GM12891 (cell line): ENCODE measurements around the gene GGT6.
"Not testable (repeated sequence)": the region's sequence is repeated elsewhere in the genome, so short reads cannot be mapped to it uniquely, and the experiment has no call there.

Source experiments
- DNase-seq: peaks from one replicate; pipeline ENCODE4 v3.0.0; 2011; ENCODE audit warnings: low spot score; ENCODE audit not compliant: insufficient read length
- FAIRE-seq: peaks from 2 replicates; lab custom pipeline; 2011; peaks lifted over from hg19 to GRCh38; lab: Jason Lieb, UNC
- PAX5 ChIP-seq: IDR thresholded peaks from 2 replicates; pipeline ENCODE4 v1.6.1; 2011; ENCODE audit warnings: low read length, moderate library complexity, mild to moderate bottlenecking; ENCODE audit not compliant: insufficient read depth, severe bottlenecking
- POLR2A ChIP-seq: IDR thresholded peaks from 2 replicates; pipeline ENCODE4 v1.6.1; 2011; ENCODE audit warnings: low read depth, low read length, control low read depth
- POLR2AphosphoS5 ChIP-seq: IDR thresholded peaks from 2 replicates; pipeline ENCODE4 v1.6.1; 2011; ENCODE audit warnings: low read depth, low read length, control low read depth
- POU2F2 ChIP-seq: IDR thresholded peaks from 2 replicates; pipeline ENCODE4 v1.6.1; 2011; ENCODE audit warnings: low read depth, mild to moderate bottlenecking, control low read depth, low read length, moderate library complexity
- SPI1 ChIP-seq: IDR thresholded peaks from 2 replicates; pipeline ENCODE4 v1.6.1; 2011; ENCODE audit warnings: low read depth, low read length, control low read depth
- TAF1 ChIP-seq: IDR thresholded peaks from 2 replicates; pipeline ENCODE4 v1.6.1; 2011; ENCODE audit warnings: low read depth, low read length, control low read depth

The GGT6 gene

DNA sequence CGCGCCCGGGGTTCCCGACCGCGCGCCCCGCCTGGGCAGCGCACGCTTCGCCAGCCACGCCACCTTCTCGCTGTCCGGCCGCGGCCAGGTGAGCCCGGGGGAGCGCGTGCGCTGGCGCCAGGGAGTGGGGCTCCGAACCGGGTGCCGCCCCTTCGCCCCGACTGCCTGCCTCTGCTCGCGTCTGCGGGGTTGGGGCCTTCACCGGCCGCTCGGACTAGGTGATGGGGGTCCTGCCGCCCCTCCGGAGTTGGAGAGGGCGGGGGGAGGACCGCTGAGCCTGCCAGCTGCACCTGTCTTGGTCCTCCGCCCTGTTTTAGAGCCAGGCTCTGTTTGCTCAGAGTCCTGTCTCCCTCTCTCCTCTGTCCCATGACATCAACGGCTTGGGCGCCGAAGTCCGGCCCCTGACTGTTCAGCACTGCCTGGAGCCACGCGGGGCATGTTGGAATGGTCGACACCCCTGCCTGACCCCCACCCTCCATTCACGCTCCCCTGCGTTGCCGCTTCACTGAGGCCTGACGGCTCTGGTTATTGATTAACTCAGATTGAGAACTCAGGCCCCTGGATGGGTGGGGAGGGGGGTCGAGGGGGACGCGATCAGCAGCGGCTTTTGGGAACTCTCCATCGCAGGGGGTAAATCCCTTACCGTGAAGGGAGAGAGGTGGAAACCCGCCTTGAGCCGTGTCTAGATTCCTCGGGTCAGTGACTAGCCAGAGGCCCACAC is 24.7 kb upstream of the GGT6 start:
- FAIRE-seq (no peak), DNase-seq (no peak)
- TF ChIP-seq POLR2AphosphoS5: no peak
- no peak for TF ChIP-seq PAX5

DNA sequence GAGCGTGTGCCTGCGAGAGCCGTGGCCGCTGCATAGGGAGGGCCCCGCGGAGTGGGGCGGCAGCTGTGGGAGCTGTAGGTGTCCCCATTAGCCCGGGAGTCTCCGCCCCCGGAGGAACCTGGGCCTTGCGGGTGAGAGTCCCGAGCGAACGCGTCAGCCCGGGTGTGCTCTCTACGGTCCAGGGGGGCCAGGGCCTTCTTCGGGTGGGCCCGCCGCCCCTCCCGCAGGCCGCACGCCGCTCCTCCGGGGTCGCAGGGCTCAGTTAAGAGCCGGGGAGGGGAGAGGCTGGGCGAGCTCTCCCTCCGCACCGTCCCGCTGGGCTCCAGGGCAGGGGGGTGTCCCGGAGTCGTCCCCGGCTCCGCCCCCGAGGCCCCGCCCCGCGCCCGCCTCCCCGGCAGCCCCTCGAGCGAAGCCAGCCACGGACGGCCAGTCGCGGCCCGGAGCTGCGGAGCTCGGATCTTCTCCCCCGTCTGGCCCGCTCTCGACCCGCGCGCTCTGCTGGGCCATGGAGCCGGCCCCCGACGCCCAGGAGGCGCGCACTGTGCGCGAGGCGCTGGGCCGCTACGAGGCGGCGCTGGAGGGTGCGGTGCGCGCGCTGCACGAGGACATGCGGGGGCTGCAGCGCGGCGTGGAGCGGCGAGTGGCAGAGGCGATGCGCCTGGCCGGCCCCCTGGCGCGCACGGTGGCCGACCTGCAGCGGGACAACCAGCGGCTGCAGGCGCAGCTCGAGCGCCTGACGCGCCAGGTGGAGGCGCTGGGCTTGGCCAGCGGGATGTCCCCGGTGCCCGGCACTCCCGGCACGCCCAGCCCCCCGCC is 23.9 kb upstream of the GGT6 start, which contains the start of gene SMTNL2:
Gene SMTNL2, plus strand, starts transcription at position 429 of the 816 bp plus-strand sequence. Its CDS starts 77 bp downstream, at position 506.
- no peak for TF ChIP-seq POLR2A
- no peak for DNase-seq
- FAIRE-seq: no peak

DNA sequence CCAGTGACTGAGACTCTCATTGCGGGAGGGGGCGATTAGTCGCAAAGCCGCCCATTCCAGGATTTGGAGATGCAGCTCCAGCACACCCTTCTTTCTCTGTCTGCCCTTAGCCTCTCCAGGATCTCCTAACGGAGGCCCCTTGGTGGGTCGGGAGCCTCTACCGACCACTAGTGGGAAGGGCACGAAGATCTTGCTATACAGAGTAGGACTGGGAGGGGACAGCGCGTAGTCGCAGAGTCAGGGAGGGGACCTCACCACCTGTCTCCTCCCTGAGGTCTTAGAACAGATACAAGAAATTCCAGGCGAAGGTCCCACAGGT is 23.4 kb upstream of the GGT6 start:
- no peak for TF ChIP-seq POLR2AphosphoS5
- TF ChIP-seq POLR2A: no peak
- no peak for TF ChIP-seq SPI1
- TF ChIP-seq PAX5: no peak
- no peak for DNase-seq
- no peak for FAIRE-seq

DNA sequence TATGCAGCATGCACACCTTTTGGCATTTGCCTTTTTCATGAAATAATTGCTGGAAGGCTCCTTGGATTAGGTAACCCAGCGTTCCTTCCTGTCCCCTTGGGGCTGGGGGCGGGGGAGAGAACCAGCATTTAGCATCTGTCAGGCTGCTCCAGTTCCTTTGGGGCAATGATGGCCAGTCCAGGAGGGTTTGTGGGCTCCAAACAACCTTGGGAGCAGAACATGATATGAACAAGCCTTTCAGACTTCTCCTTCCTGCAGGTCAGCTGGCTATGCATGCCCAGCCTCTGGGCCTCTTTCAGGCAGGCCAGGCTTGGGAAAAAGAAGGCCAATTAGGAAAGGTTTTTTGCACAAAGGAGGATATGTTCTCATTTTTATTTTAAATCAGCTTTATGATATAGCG is 22.8 kb upstream of the GGT6 start:
- no peak for FAIRE-seq
- DNase-seq: no peak
- no peak for TF ChIP-seq TAF1
- TF ChIP-seq SPI1: no peak
- TF ChIP-seq POU2F2: no peak
- no peak for TF ChIP-seq POLR2A
- no peak for TF ChIP-seq PAX5
- no peak for TF ChIP-seq POLR2AphosphoS5

DNA sequence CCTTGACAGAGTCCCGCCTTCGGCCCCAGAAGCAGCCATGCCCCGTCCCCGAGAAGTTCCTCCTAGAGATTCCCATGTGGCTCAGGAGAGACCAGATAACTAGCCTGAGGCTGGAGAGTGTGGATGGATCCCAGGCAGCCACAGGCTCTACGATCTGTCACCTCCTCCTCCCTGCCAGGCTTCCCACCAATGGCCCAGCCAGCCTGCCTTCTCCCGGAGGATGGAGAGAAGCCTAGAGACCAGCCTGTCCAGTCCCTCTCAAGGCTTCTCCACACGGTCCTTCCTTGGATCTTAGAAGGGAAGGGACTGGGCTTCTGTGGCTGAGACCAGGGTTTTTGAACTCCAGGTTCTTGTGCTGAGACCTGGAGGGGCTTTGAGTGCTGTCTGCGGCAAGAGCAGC is 22.3 kb upstream of the GGT6 start:
- DNase-seq (no peak), FAIRE-seq (no peak)
- TF ChIP-seq SPI1: no peak
- TF ChIP-seq TAF1: no peak
- no peak for TF ChIP-seq POU2F2
- no peak for TF ChIP-seq POLR2A
- no peak for TF ChIP-seq POLR2AphosphoS5
- no peak for TF ChIP-seq PAX5

DNA sequence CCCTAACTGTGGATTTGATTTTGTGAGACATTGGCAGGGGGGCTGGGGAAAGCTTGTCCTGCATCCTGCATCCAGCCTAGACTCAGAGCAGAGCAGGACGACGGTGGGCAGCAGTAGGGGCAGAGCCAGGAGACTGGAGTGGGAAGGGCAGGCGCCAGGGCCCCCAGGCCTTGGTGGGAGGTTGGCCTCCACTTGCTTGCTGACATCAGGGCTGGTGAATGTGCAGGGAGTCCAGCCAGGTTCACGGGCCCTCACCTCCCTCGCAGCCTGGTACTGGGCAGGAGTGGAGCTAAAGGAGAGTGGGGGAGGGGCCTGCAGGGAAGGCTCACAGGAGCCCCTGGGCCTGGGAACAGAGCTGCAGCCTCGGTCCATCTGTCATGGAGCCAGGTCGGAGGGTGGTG is 21.7 kb upstream of the GGT6 start:
- FAIRE-seq: no peak
- no peak for DNase-seq
- no peak for TF ChIP-seq TAF1
- TF ChIP-seq SPI1: no peak
- TF ChIP-seq POLR2A: no peak
- TF ChIP-seq PAX5: no peak
- no peak for TF ChIP-seq POU2F2

DNA sequence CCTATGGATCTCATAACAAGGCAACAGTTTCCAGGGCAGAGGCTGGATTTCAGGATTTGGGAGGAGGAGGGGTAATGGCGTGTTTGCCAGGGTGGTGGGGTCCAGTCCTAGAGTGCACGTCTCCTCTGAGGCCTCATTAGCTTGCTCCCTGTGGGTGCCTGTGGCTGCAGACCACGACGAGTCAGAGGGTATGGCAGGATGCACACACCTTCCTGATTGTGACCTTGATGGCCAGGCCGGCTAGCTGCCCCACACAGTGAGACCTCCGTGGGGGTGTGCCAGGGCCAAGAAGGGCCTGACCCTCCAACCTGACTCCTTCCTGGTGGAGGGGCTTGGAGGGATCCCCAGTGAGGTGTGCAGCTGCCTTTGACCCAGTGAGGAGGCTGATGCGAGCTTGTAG is 19.9 kb upstream of the GGT6 start:
- no peak for DNase-seq
- TF ChIP-seq POU2F2 (no peak), POLR2AphosphoS5 (no peak), PAX5 (no peak), POLR2A (no peak), TAF1 (no peak), SPI1 (no peak)
- no peak for FAIRE-seq

DNA sequence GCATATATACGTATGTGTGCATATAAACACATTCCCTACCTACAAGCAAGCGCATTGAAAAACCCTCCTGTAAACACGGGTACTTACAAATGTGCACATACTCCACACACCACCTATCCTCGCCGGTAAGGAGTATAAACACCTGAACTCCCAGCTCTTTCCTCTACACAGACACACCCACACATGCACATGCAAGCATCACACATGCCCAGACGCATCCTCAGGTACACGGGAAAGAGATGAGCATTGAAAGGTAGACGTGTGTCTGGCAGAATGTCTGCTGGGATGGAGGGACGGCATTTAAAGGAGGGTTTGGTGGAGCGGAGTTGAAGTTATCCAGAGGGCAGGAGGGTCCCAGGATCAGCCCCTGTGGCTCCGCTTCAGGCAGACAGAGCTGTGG is 19.3 kb upstream of the GGT6 start:
- FAIRE-seq (no peak), DNase-seq (no peak)
- TF ChIP-seq POLR2AphosphoS5: no peak
- no peak for TF ChIP-seq POU2F2
- TF ChIP-seq TAF1: no peak
- TF ChIP-seq POLR2A: no peak
- TF ChIP-seq SPI1: no peak
- TF ChIP-seq PAX5: no peak

DNA sequence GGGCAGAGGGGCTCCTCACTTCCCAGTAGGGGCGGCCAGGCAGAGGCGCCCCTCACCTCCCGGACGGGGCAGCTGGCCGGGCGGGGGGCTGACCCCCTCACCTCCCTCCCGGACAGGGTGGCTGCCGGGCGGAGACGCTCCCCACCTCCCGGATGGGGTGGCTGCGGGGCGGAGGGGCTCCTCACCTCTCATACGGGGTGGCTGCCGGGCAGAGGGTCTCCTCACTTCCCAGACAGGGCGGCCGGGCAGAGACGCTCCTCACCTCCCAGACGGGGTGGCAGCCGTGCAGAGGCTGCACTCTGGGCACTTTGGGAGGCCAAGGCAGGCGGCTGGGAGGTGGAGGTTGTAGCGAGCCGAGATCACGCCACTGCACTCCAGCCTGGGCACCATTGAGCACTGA is 18.0 kb upstream of the GGT6 start:
- not testable (repeated sequence) for FAIRE-seq, DNase-seq

DNA sequence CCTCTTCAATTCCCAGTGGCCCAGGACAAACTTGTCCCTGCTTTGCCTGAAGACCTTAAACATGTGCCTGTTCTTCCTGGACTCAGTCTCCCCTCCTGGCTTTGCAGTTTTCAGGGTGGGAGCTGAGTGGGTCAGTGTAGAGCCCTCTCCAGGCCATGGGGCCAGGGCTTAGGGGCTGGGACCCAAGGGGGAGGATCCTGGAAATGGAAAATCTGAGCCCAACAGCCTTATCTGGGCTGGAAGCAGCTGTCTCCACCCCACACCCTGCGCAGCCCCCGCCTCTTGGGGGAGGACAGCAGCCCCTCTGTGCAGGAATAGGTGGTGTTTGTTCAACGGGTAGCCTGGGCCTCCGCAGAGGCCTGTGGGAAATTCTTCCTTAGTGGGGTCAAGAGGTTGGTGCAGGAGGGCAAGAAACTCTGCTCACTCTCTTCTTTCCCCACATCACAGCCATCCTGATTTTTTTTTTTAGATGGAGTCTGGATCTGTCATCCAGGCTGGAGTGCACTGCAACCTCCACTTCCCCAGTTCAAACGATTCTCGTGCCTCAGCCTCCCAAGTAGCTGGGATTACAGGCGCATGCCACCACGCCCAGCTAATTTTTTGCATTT is 17.1 kb upstream of the GGT6 start:
- FAIRE-seq: no peak
- TF ChIP-seq PAX5 (no peak), POU2F2 (no peak), POLR2AphosphoS5 (no peak), POLR2A (no peak), TAF1 (no peak), SPI1 (no peak)
- DNase-seq: no peak

DNA sequence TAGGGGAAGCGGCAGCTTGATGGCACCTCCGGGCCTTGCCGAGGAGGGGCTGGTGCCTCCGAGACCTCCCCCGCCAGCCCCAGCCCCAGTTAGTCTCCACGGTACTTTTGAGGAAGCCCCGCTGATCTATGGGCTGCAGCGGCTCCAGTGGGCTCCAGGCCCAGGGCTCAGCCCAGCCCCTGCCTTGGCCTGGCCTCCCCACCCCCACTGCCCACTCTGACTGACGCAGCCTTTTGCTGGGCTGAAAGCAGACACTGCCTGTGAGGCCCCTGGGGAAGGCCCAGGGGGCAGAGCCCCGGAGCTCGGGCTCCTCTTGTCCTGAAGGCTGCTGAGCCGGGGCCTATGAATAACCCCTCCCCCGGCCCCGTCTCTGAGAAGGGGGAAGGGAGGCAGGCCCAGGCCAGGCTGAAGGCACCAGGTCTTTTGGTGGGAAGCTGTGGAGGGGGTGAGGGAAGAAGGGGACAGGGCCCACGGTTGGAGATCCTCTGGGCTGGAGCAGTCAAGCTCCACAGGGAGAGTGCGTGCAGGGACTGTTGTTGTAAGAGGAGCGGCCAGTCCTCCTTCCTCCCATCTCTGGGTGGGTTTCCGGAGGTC is 16.4 kb upstream of the GGT6 start:
- TF ChIP-seq POLR2AphosphoS5 (no peak), PAX5 (no peak), TAF1 (no peak), SPI1 (no peak), POU2F2 (no peak), POLR2A (no peak)
- no peak for FAIRE-seq

More for the DNA sequence above, 16.4 kb upstream of the GGT6 start:
- no peak for DNase-seq
